Measurements from ENCODE around the gene SLC2A4.

The SLC2A4 gene

GRCh38 chr17:7248796-7249195 lies 32.7 kb upstream of the SLC2A4 start:
- DNase-seq = no peak

- no peak for DNase-seq
Measured at GRCh38 chr17:7249214-7249613, 32.3 kb upstream of the SLC2A4 start.

- no peak for DNase-seq
Measured at GRCh38 chr17:7249830-7250229, 31.7 kb upstream of the SLC2A4 start.

DNA sequence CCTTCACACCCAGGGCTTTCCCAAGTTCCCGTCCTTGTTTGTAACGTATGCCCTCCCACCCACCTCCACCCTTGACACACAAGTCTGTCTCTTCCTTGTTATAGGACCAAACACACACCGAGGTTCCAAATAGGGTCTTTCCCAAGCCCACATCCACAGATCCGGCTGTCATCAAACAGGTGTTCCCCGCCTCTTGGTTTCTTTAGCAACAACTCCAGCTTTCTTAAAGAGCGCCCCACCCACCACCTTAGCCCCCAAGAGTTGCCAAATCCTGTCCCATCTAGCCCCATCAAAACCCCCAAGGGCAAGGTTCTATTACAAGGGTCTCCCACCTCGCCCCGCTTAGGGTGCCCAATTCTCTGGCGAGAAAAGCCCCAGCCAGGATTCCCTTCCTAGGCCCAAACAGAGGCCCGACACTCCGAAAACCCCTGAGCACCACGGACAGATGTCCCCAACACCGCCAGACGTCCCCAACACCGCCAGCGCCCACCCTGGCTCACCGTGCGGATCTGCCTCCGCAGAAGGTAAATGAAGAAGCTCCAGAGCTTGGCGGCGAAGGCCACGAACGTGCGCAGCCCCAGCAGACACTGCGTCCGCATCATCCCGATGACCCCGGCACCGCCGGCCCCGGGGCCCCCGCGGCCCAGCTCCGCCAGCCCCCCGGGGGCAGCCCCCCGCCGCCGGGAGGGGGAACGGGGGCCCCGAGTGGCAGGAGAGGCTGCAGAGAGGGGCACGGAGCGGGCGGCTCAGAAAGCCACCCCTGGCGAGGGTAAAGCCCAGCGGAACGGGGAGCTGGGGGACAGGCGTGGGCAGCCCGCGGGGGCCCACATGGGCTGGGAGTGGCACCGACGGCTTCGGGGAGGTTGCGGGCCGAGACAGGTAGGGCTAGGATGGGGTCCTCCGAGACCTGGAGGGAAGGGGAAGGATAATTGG lies 30.6 kb upstream of the SLC2A4 start:
- DNase-seq = no peak

- DNase-seq = peak; percentile 98
Measured at GRCh38 chr17:7251661-7252175, 29.8 kb upstream of the SLC2A4 start, which contains the start of gene CTDNEP1. Gene CTDNEP1, minus strand, starts transcription at chr17:7251734. Its CDS starts 438 bp downstream, at chr17:7251296.

GRCh38 chr17:7252176-7253043 lies 29.1 kb upstream of the SLC2A4 start, which contains the start of gene ELP5:
Gene ELP5, plus strand, starts transcription at chr17:7252215. Its CDS starts 336 bp downstream, at chr17:7252551.
- DNase-seq = peak; percentile 89

- DNase-seq = no peak
Measured at GRCh38 chr17:7253082-7253481, 28.4 kb upstream of the SLC2A4 start.

DNA sequence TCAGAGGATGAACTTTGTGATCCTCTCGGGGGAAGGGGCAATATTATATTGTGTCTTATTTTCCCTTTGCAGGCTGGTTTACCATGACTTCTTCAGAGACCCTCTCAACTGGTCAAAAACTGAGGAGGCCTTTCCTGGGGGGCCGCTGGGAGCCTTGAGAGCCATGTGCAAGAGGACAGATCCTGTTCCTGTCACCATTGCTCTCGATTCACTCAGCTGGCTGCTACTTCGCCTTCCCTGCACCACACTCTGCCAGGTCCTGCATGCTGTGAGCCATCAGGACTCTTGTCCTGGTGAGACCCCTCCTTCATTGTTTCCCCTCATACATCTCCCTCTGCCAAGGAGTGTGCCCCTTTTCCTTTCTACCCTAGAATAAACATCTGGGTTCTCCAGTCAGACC lies 27.0 kb upstream of the SLC2A4 start:
- no peak for DNase-seq

DNA sequence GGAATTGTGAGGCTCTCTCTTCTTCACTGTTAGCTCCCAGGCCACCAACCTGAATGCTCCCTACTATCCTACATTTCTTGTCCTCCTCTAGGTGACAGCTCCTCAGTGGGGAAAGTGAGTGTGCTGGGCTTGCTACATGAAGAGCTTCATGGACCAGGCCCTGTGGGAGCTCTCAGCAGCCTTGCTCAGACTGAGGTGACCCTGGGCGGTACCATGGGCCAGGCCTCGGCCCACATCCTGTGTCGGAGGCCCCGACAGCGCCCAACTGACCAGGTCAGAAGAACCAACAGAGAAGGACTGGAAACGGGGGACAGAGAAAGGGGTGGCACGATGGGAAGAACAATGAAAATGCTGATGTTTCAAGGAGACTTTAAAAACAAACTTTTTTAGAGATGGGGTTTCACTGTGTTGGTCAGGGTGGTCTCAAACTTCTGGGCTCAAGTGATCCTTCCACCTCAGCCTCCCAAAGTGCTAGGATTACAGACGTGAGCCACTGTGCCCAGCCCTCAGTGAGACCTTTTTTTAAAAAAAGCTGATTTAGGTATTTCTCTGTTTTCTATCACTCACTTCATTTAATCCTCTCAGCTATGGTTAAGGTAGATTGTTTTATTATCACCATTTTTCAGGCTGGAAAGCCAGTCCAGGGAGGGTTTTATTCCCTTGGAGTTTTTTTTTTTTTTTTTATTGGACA lies 24.6 kb upstream of the SLC2A4 start:
- no peak for DNase-seq

- DNase-seq = peak; percentile 37
Measured at GRCh38 chr17:7258731-7259554, 22.6 kb upstream of the SLC2A4 start.

- DNase-seq = no peak
Measured at GRCh38 chr17:7259555-7259889, 22.0 kb upstream of the SLC2A4 start.

DNA sequence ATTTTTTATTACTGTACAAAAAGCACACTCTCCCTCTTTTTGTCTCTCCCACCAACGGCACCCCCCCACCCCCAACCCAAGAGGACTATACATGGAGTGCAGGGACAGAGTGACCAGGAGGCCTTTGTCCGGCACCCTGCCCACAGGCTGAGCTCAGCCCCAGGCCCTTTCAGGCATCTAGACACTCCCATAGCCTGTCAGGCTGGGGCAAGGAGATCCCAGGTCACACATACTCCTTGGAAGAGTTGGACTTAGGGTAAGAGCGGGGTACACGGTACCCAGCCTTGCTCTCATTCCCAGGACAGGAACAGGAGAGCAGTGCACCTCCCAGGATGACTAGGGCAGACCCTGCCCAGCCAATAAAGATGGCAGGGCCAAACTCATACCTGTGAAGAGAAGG lies 21.4 kb upstream of the SLC2A4 start:
- no peak for DNase-seq

DNA sequence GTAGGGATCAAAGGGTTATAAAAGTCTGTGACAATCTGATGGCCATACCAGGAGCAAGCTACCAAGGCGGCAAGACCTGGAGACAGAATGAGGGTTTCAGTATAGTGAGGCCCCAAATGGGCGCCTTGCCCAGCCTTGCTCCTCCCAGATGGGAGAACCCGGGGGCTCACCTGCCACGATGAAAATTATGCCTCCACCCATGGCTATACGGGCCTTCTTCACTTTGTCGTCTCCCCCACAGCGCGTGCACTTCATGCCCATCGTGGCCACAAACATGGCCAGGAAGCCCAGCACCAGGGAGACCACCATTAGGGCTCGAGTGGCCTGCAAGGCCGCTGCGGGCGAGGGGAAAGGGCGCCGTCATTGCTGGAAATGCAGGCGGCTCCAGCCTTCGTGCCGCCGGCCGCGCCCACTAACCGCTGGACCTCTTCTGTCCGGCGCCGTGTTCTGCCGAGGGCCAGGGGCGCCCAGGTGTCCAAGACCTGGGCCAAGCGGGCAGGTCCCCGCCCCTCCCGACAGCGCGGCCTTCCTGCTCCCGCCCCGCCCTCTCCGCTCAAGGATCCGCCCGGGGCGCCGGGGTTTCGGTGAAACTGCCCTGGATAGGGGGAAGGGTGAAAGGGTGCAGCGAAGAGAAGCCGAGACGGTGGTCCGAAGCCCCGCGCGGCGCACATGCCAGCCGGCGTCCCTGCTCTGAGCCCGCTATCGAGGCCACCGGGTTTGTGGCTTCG lies 20.7 kb upstream of the SLC2A4 start:
- no peak for DNase-seq

DNA sequence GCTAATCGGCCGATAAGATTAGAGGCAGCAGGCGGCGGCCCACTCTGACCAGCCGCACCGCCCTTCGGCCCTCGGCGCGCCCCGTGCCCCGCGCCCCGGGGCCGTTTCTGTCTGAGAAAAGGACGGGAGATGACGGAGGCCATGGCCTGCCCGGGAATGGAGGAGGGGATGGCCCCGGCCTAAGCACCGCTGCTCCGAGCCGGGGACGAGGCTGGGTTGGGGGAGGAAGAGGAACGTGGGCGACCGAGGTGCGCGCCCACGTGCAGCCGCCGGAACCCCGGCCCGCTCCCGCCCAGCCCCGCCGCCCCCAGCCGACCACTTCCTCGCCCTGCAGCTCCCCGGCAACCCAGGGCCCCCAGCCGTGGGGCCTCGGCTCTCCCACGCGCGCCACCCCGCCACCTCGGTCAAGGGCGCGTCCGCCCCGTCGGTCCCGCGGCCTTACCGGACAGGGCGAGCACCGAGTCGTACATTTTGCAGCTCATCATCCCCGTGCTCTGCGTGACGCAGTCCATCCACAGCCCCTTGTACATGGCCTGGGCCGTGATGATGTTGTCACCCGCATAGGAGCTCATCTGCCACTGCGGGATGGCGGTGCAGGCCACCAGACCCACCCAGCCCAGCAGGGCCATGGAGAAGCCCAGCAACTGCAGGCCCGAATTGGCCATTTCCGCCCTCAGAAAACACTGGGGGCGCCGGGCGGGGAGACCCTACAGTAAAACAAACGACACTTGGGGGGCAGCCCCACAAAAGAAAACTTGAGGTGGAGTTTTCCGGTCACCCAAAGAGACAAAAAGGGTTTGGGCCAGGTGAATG lies 19.9 kb upstream of the SLC2A4 start:
- DNase-seq = no peak

- DNase-seq = no peak
Measured at GRCh38 chr17:7262192-7262934, 19.2 kb upstream of the SLC2A4 start, which contains the start of gene CLDN7. Gene CLDN7, minus strand, starts transcription at chr17:7262478. Its CDS starts 435 bp downstream, at chr17:7262043.

GRCh38 chr17:7262935-7263800 lies 18.4 kb upstream of the SLC2A4 start:
- DNase-seq = no peak

DNA sequence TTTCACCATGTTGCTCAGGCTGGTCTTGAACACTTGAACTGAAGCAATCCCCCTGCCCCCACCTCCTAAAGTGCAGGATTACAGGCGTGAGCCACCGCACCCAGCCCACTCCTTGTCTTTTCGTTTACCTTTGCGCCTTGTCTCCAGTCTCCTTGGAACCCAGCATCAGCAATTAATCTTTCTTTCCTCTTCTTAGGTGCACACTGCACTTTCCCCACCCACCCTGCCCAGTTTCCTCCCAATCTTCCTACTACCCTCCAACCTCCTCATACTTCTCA lies 17.8 kb upstream of the SLC2A4 start:
- DNase-seq = no peak

DNA sequence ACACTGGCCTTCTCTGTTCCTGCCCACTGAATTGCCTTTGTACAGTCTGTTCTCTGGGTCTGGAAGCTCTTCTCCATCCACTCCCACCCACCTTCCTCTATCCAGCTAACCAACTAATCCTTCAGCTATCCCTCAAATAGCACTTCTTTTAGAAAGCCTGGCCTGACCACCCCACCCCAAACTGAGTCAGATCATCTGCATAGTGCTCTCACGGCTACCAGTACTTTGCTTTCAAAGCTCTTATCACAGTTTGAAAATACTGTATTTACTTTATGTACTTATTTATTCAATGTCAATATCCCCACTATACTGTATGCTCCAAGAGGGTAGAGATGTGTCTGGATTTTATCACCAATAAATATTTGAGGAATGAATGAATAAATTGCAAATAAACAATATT lies 14.7 kb upstream of the SLC2A4 start:
- DNase-seq = peak; percentile 26

- no peak for DNase-seq
Measured at GRCh38 chr17:7279448-7279847, 2.1 kb upstream of the SLC2A4 start.

Measured in HCEC 1CT (cell line).